SH-SY5Y (cell line): Measurements from ENCODE around the gene CALCB.

Experiments used
- GATA2 ChIP-seq: IDR thresholded peaks from 2 replicates; pipeline ENCODE4 v1.6.1; 2011; ENCODE audit warnings: mild to moderate bottlenecking, low read depth, low read length
- GATA3 ChIP-seq: IDR thresholded peaks from 2 replicates; pipeline ENCODE4 v1.6.1; 2011; ENCODE audit warnings: low read depth, mild to moderate bottlenecking, low read length, moderate library complexity

- no peak for TF ChIP-seq GATA3
- TF ChIP-seq GATA2 = no peak
These were observed 45.0 kb upstream of the CALCB start for GRCh38 chr11:15028379-15028778.
